Fibroblast of the aortic adventitia (primary cell): ENCODE measurements around the gene CLSTN2. TPM values are rescaled to one million over a fixed set of nuclear protein-coding genes. Genes with fewer than 3 reads are reported as not detected.

Source experiments
- DNase-seq: peaks from one replicate; pipeline ENCODE4 v3.0.0-alpha.2; 2010; ENCODE audit warnings: low read depth
- H3K4me3 ChIP-seq: 2 replicates; pipeline ENCODE4 v1.5.1; 2011; ENCODE audit warnings: low read depth, mild to moderate bottlenecking, control low read depth, low read length, moderate library complexity
- CTCF ChIP-seq: IDR thresholded peaks from 2 replicates; pipeline ENCODE4 v1.5.1; 2011; ENCODE audit warnings: mild to moderate bottlenecking, low read length, control low read depth, inconsistent platforms; ENCODE audit not compliant: insufficient read depth
- total RNA-seq: library from RNA; depleted of rRNA; stranded (reverse); fragments of >200 nt; gene quantifications from 2 replicates; pipeline ENCODE4 v1.2.3, GENCODE V29; 2012; ENCODE audit warnings: low replicate concordance

The CLSTN2 gene
- total RNA-seq, 1 donor, result 3.2 TPM

GRCh38 chr3:140086642-140087041 lies 151.7 kb downstream of the CLSTN2 start:
- DNase-seq, result no peak
- H3K4me3 ChIP-seq, result no peak overlapping the region
- no peak for TF ChIP-seq CTCF

- H3K4me3 ChIP-seq, result no peak overlapping the region
- TF ChIP-seq CTCF, result no peak
- DNase-seq, result no peak
Measured at GRCh38 chr3:140088058-140088457, 153.1 kb downstream of the CLSTN2 start.

- DNase-seq, result no peak
- no peak overlapping the region for H3K4me3 ChIP-seq
- TF ChIP-seq CTCF, result no peak
Measured at GRCh38 chr3:140088513-140088912, 153.5 kb downstream of the CLSTN2 start.

GRCh38 chr3:140089403-140090072 lies 154.6 kb downstream of the CLSTN2 start:
- no peak for TF ChIP-seq CTCF
- DNase-seq, result no peak

GRCh38 chr3:140091143-140091542 lies 156.2 kb downstream of the CLSTN2 start:
- no peak overlapping the region for H3K4me3 ChIP-seq
- DNase-seq, result no peak
- no peak for TF ChIP-seq CTCF

More at GRCh38 chr3:140089403-140090072, 154.6 kb downstream of the CLSTN2 start:
- no peak overlapping the region for H3K4me3 ChIP-seq

GRCh38 chr3:140092848-140093536 lies 158.0 kb downstream of the CLSTN2 start:
- DNase-seq, result no peak
- no peak overlapping the region for H3K4me3 ChIP-seq
- TF ChIP-seq CTCF, result no peak
